A673 (cell line): ENCODE data around the gene RASSF3.

ENCODE experiments used
- CTCF ChIP-seq: fragments of 300-800, 200-600 bp; sonication (generic); conservative IDR thresholded peaks from 2 replicates; pipeline ENCODE4 v1.5.1; 2017; ENCODE audit warnings: low read depth, mild to moderate bottlenecking, antibody characterized with exemption, low read length, moderate library complexity, mixed read lengths
- EZH2 ChIP-seq: fragments of 200-600 bp; sonication (generic); IDR thresholded peaks from 2 replicates; pipeline ENCODE4 v1.6.1; 2017; ENCODE audit warnings: borderline replicate concordance, low read depth, mild to moderate bottlenecking, mixed read lengths, antibody characterized with exemption, low read length; ENCODE audit not compliant: poor library complexity, severe bottlenecking

GRCh38 chr12:64568298-64568697 is 42.0 kb upstream of the RASSF3 start:
- no peak for TF ChIP-seq CTCF
- no peak for TF ChIP-seq EZH2
